OCI-LY7 (cell line): Measurements from ENCODE around the gene BPGM. TPM values are rescaled to one million over a fixed set of nuclear protein-coding genes. Genes with fewer than 3 reads are reported as not detected.

ENCODE experiments used
- BruUV-seq: library from RNA; stranded (reverse); fragments of 400-500 nt; replicated peaks from 2 replicates; lab custom pipeline; 2021; lab: Mats Ljungman, UMichigan
- CTCF ChIA-PET: fragments of 300-600 bp; sonication (Branson Sonifier 250); formaldehyde crosslinking; loops from one replicate; lab custom pipeline; 2022; ENCODE audit warnings: antibody characterized with exemption; ENCODE audit not compliant: unreplicated experiment; lab: Charles Lee
- POLR2A ChIA-PET: fragments of 300-600 bp; sonication (Branson Sonifier 250); formaldehyde crosslinking; loops from one replicate; lab custom pipeline; 2022; ENCODE audit warnings: antibody characterized with exemption; lab: Charles Lee
- DNase-seq: peaks from one replicate; pipeline ENCODE4 v3.0.0-alpha.2; 2015; ENCODE audit warnings: low spot score
- H2AFZ ChIP-seq: fragments of 200-600 bp; sonication (generic), shearing (Covaris generic); 2 replicates; pipeline ENCODE4 v1.6.1; 2014; ENCODE audit warnings: mild to moderate bottlenecking, antibody characterized with exemption, low read length, moderate library complexity
- H3K27ac ChIP-seq: fragments of 200-600 bp; sonication (generic); 2 replicates; pipeline ENCODE4 v1.5.1; 2014; ENCODE audit warnings: mixed run types, low read depth, mild to moderate bottlenecking, moderate library complexity, low read length, inconsistent platforms; ENCODE audit not compliant: poor library complexity, severe bottlenecking
- H3K36me3 ChIP-seq: fragments of 200-600 bp; sonication (generic); 2 replicates; pipeline ENCODE4 v1.6.1; 2014; ENCODE audit warnings: mild to moderate bottlenecking, antibody characterized with exemption, low read length, moderate library complexity, mixed read lengths; ENCODE audit not compliant: insufficient read depth
- H3K4me1 ChIP-seq: fragments of 200-600 bp; sonication (generic); 2 replicates; pipeline ENCODE4 v1.5.1; 2014; ENCODE audit warnings: mild to moderate bottlenecking, low read length; ENCODE audit not compliant: insufficient read depth, poor library complexity, severe bottlenecking
- H3K4me2 ChIP-seq: fragments of 200-600 bp; sonication (generic); 2 replicates; pipeline ENCODE4 v1.6.1; 2014; ENCODE audit warnings: mild to moderate bottlenecking, low read length
- H3K4me3 ChIP-seq: fragments of 200-600 bp; sonication (generic); 2 replicates; pipeline ENCODE4 v1.5.1; 2014; ENCODE audit warnings: mild to moderate bottlenecking, low read depth, low read length; ENCODE audit not compliant: poor library complexity, severe bottlenecking
- H3K79me2 ChIP-seq: fragments of 200-600 bp; sonication (generic); 2 replicates; pipeline ENCODE4 v1.6.1; 2016; ENCODE audit warnings: low read depth, mild to moderate bottlenecking, low read length, moderate library complexity, mixed read lengths; ENCODE audit not compliant: insufficient read depth
- H3K9me2 ChIP-seq: fragments of 200-600 bp; sonication (generic); 2 replicates; pipeline ENCODE4 v1.6.1; 2016; ENCODE audit warnings: mild to moderate bottlenecking, low read length, mixed read lengths; ENCODE audit not compliant: insufficient read depth
- H3K9me3 ChIP-seq: fragments of 200-600 bp; sonication (generic); 2 replicates; pipeline ENCODE4 v1.6.1; 2014; ENCODE audit warnings: mild to moderate bottlenecking, mixed run types, low read length, mixed read lengths
- H4K20me1 ChIP-seq: fragments of 200-600 bp; sonication (generic); 2 replicates; pipeline ENCODE4 v1.6.1; 2014; ENCODE audit warnings: mild to moderate bottlenecking, antibody characterized with exemption, low read length, moderate library complexity, mixed read lengths; ENCODE audit not compliant: insufficient read depth
- CTCF ChIP-seq: fragments of 200-600 bp; sonication (generic); conservative IDR thresholded peaks from 2 replicates; pipeline ENCODE4 v1.5.1; 2014; ENCODE audit warnings: mild to moderate bottlenecking, antibody characterized with exemption, low read length, moderate library complexity, mixed read lengths
- EZH2phosphoT487 ChIP-seq: fragments of 200-600 bp; sonication (generic); IDR thresholded peaks from 2 replicates; pipeline ENCODE4 v1.6.1; 2018; ENCODE audit warnings: low read depth, borderline replicate concordance, mild to moderate bottlenecking, mixed run types, antibody characterized with exemption, low read length, moderate library complexity, mixed read lengths
- intact Hi-C: fragments of 100-400 bp; cut with micrococcal nuclease; formaldehyde crosslinking; loops from one replicate; pipeline ENCODE4 v1.10.0; 2022; ENCODE audit not compliant: unreplicated experiment
- total RNA-seq, 2 experiments: library from RNA; depleted of rRNA in 1 of 2; stranded (reverse); fragments of >200 nt in 1 of 2; shearing (Covaris generic) in 1 of 2; gene quantifications; 2 replicates each; pipeline ENCODE4 v1.2.3, GENCODE V29; 2014 to 2022

The BPGM gene
- total RNA-seq, 2 experiments from 2014 or later: 16.6 to 18.7 TPM

- Histone ChIP-seq H3K9me3 (no peaks in the 10 kb centered on the region), H3K79me2 (no peaks in the 10 kb centered on the region), H3K4me2 (no peak overlapping the region), H3K4me1 (no peaks in the 10 kb centered on the region), H3K4me3 (no peak overlapping the region), H4K20me1 (no peaks in the 10 kb centered on the region), H2AFZ (no peak overlapping the region), H3K36me3 (no peaks in the 10 kb centered on the region), H3K9me2 (no peaks in the 10 kb centered on the region), H3K27ac (no peak overlapping the region)
- DNase-seq: no peak
- intact Hi-C loops: no loop called here
- ChIA-PET POLR2A (no interaction called here), CTCF (no interaction called here)
- no TSS peak for BruUV-seq
- no peak for TF ChIP-seq CTCF
- TF ChIP-seq EZH2phosphoT487: no peak
These were observed 65.5 kb downstream of the BPGM start for GRCh38 chr7:134712196-134712595.

GRCh38 chr7:134714470-134715205, 68.0 kb downstream of the BPGM start:
- no peak overlapping the region for H3K27ac ChIP-seq
- H3K4me3 ChIP-seq: no peak overlapping the region
- POLR2A ChIA-PET: interaction anchor here (0.6 kb wide), 2 partner anchors 11 to 59 kb away, joined by 3 read pairs; no protein-coding TSS in a partner anchor
- no peaks in the 10 kb centered on the region for H3K9me3 ChIP-seq
- H3K9me2 ChIP-seq: no peaks in the 10 kb centered on the region
- DNase-seq: no peak
- BruUV-seq: no TSS peak
- intact Hi-C loops: no loop called here
- H2AFZ ChIP-seq: no peak overlapping the region
- H3K79me2 ChIP-seq: no peaks in the 10 kb centered on the region
- H3K36me3 ChIP-seq: no peaks in the 10 kb centered on the region
- H4K20me1 ChIP-seq: no peaks in the 10 kb centered on the region
- CTCF ChIA-PET: no interaction called here
- no peak overlapping the region for H3K4me2 ChIP-seq
- no peaks in the 10 kb centered on the region for H3K4me1 ChIP-seq
- TF ChIP-seq EZH2phosphoT487: no peak
- TF ChIP-seq CTCF: no peak

- H3K9me3 ChIP-seq: no peaks in the 10 kb centered on the region
- no peak overlapping the region for H3K27ac ChIP-seq
- no peak overlapping the region for H3K4me2 ChIP-seq
- H3K9me2 ChIP-seq: no peaks in the 10 kb centered on the region
- H4K20me1 ChIP-seq: no peaks in the 10 kb centered on the region
- no peaks in the 10 kb centered on the region for H3K36me3 ChIP-seq
- H3K4me1 ChIP-seq: no peaks in the 10 kb centered on the region
- no peaks in the 10 kb centered on the region for H3K79me2 ChIP-seq
- DNase-seq: no peak
- BruUV-seq: no TSS peak
- ChIA-PET CTCF (no interaction called here), POLR2A (no interaction called here)
- H2AFZ ChIP-seq: no peak overlapping the region
- TF ChIP-seq CTCF (no peak), EZH2phosphoT487 (no peak)
- intact Hi-C loops: no loop called here
- H3K4me3 ChIP-seq: no peak overlapping the region
These were observed 71.7 kb downstream of the BPGM start for GRCh38 chr7:134718211-134718875.
